Occipital lobe (tissue), 3 donors: Measurements from ENCODE around the gene EIF3C. TPM values are rescaled to one million over a fixed set of nuclear protein-coding genes. Genes with fewer than 3 reads are reported as not detected.
"Not testable (repeated sequence)": the region's sequence is repeated elsewhere in the genome, so short reads cannot be mapped to it uniquely, and the experiment has no call there.

Source experiments
- DNase-seq: peaks from one replicate; lab custom pipeline; 2025; lab: John Stamatoyannopoulos, UW
- small RNA-seq: library from RNA; depleted of rRNA; stranded (forward); fragments of <200 nt; gene quantifications from one replicate; pipeline ENCODE3, GENCODE V24; 2014
- total RNA-seq: library from RNA; depleted of rRNA; stranded (reverse); fragments of >200 nt; gene quantifications from one replicate; pipeline ENCODE4 v1.2.3, GENCODE V29; 2014

EIF3C gene
- total RNA-seq, 1 donor from 2014 or later, result 93.7 TPM

- not testable (repeated sequence) for DNase-seq
Observed at GRCh38 chr16:28746618-28747350, 35.5 kb downstream of the EIF3C start.

- DNase-seq, result not testable (repeated sequence)
Observed at GRCh38 chr16:28749997-28750465, 38.8 kb downstream of the EIF3C start.

GRCh38 chr16:28750469-28751067 lies 39.3 kb downstream of the EIF3C start:
- DNase-seq, result not testable (repeated sequence)

- DNase-seq, result not testable (repeated sequence)
Observed at GRCh38 chr16:28751487-28751886, 40.2 kb downstream of the EIF3C start, which contains the start of gene NPIPB9. Gene NPIPB9, plus strand, starts transcription at chr16:28751787.

GRCh38 chr16:28781697-28782096 lies 70.4 kb downstream of the EIF3C start:
- DNase-seq, result not testable (repeated sequence)

- not testable (repeated sequence) for DNase-seq
Observed at GRCh38 chr16:28782357-28782756, 71.1 kb downstream of the EIF3C start.

Small RNAs within 50 kb of the gene (small RNA-seq; reads per million reads assigned to genes)
- not detected for gene MIR6862-2

Other genes starting within 250 kb of the EIF3C start
- gene NPIPB7, start 239.1 kb upstream of the EIF3C start, total RNA-seq, result not detected
- gene CLN3, start 219.4 kb upstream of the EIF3C start, total RNA-seq, result 19.3 TPM
- gene APOBR, start 216.8 kb upstream of the EIF3C start, total RNA-seq, result not detected
- gene IL27, start 204.6 kb upstream of the EIF3C start, total RNA-seq, result not detected
- 0.16 TPM for gene NUPR1, start 172.5 kb upstream of the EIF3C start, total RNA-seq
- 10.8 TPM for gene SGF29, start 157.5 kb upstream of the EIF3C start, total RNA-seq
- not detected for gene SULT1A2, start 114.4 kb upstream of the EIF3C start, total RNA-seq
- gene SULT1A1, start 101.4 kb upstream of the EIF3C start, total RNA-seq, result 7.3 TPM
- gene NPIPB8, start 73.4 kb upstream of the EIF3C start, total RNA-seq, result not detected
- 3.1 TPM for gene NPIPB9, start 40.3 kb downstream of the EIF3C start, total RNA-seq
- gene ATXN2L, start 111.5 kb downstream of the EIF3C start, total RNA-seq, result 19.2 TPM
- gene TUFM, start 134.9 kb downstream of the EIF3C start, total RNA-seq, result 56.6 TPM
- 15.1 TPM for gene SH2B1, start 152.4 kb downstream of the EIF3C start, total RNA-seq
- 0.16 TPM for gene ATP2A1, start 167.0 kb downstream of the EIF3C start, total RNA-seq
- 17.8 TPM for gene RABEP2, start 213.8 kb downstream of the EIF3C start, total RNA-seq
- gene CD19, start 220.5 kb downstream of the EIF3C start, total RNA-seq, result not detected
- 19.8 TPM for gene NFATC2IP, start 239.5 kb downstream of the EIF3C start, total RNA-seq